Measurements from ENCODE around the gene KDM5A.

DNA sequence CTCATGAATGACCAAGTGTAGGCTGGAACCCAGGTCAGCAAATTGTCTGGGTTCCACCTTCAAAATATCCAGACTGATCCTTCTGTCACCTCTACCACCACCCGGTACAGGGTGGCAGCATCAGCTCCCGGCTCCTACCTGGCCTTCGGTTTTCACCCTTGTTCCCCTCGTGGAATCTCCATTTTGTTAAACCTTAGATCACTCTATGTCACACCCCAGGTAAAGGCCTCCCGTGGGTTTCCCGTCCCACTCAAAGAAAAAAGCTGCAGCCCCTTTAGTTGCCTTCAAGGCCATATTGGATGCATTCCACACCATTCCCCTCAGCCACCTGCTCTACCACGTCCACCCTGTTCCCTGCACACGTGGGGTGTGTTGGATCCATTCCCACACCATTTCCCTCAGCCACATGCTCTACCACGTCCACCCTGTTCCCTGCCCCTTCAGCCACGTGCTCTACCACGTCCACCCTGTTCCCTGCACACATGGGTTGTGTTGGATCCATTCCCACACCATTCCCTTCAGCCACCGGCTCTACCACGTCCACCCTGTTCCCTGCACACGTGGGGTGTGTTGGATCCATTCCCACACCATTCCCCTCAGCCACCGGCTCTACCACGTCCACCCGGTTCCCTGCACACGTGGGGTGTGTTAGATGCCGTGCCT lies 150.3 kb downstream of the KDM5A start:
- no peak for TF ChIP-seq EZH2 (IDR thresholded peaks at IDR 0.05; ENCODE audit: low read length, missing control alignments)
- TF ChIP-seq, protein P1, sequence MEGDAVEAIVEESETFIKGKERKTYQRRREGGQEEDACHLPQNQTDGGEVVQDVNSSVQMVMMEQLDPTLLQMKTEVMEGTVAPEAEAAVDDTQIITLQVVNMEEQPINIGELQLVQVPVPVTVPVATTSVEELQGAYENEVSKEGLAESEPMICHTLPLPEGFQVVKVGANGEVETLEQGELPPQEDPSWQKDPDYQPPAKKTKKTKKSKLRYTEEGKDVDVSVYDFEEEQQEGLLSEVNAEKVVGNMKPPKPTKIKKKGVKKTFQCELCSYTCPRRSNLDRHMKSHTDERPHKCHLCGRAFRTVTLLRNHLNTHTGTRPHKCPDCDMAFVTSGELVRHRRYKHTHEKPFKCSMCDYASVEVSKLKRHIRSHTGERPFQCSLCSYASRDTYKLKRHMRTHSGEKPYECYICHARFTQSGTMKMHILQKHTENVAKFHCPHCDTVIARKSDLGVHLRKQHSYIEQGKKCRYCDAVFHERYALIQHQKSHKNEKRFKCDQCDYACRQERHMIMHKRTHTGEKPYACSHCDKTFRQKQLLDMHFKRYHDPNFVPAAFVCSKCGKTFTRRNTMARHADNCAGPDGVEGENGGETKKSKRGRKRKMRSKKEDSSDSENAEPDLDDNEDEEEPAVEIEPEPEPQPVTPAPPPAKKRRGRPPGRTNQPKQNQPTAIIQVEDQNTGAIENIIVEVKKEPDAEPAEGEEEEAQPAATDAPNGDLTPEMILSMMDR (conservative IDR thresholded peaks at IDR 0.05 in 1 of 2, IDR thresholded peaks at IDR 0.05 in 1 of 2; ENCODE audit: low read depth in 1 of 2, low read length in 2 of 2) = no peak

Measured in fibroblast of lung (primary cell).